ENCODE results near the gene MORF4L1.
A peak's percentile ranks its signal among the peaks of the same experiment; 100 is the strongest.
"Not testable (repeated sequence)": the region's sequence is repeated elsewhere in the genome, so short reads cannot be mapped to it uniquely, and the experiment has no call there.

MORF4L1 gene

DNA sequence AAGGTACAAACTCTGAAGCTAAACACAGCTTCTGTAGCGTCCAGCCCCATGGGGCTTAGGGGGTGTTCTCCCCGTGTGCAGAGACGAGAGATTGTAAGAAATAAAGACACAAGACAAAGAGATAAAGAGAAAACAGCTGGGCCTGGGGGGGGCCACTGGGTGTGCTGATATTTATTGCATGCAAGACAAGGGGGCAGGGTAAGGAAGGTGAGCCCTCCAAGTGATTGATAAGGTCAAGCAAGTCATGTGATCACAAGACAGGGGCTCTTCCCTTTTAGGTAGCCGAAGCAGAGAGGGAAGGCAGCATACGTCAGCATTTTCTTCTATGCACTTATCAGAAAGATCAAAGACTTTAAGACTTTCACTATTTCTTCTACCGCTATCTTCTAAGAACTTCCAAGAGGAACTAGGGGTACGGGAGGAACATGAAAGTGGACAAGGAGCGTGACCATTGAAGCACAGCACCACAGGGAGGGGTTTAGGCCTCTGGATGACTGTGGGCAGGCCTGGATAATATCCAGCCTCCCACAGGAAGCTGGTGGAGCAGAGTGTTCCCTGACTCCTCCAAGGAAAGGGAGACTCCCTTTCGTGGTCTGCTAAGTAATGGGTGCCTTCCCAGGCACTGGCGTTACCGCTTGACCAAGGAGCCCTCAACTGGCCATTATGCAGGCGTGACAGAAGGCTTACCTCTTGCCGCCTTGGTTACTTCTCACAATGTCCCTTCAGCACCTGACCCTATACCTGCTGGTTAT is 29.8 kb downstream of the MORF4L1 start:
- DNase-seq = not testable (repeated sequence)

- no peak for DNase-seq
These were observed 32.1 kb downstream of the MORF4L1 start for GRCh38 chr15:78904599-78905358.

DNA sequence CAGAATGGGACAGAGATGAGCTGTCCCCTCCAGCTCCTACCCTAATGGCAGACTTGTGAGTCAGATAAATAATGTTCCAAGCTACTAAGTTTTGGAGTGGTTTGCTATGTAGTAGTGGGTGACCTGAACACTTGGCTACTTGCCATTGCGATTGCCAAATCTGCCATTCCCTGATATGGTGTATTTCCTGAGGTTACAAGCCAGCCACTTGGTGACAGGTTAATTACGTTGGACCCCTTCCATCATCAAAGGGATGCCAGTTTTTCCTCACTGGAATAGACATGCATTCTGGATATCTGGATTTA is 33.6 kb downstream of the MORF4L1 start:
- DNase-seq = peak; percentile 94

DNA sequence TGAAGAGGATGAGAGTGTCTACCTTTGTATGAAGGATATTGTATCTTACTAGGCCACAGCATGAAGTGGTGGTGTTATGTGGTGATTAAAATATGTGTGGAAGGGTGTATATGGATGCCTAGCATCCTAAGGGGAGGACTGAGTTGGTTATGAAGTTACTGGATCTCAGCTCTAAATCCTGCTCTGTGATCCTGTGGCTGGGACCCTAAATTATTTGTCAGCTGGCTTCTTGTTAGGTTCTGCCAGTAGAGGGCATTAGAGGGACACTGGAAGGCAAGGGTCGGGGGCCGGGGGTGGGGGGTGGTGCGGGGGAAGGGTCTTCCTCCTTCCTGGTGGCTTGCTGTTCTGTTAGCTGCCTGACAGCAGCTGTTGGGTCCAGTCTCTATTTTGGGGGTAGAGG is 34.9 kb downstream of the MORF4L1 start:
- DNase-seq = no peak

DNA sequence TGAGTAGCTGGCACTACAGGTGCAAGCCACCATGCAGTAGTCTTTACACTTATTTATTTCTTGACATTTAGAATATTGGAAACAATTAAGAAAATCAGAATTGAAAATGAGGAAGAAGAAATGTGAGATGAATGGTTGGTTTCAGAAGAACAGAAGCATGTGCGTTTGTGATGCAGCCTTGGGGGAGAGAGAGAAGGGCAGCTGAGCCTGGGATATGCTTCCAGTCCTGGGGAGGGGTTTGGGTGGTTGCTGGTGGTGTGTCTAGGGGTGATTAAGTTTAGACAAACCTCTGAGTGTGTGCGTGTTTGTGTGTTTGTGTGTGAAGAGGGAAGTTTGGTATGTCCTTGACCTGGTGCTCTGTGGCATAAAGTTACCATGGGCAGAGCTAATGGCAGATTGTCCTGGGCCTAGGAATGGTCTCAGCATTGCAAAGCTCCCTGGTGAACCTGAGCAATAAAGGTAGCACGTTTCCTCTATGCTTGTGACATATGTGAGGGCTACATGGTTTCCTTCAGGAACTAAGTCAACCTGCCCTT is 36.5 kb downstream of the MORF4L1 start:
- no peak for DNase-seq

DNA sequence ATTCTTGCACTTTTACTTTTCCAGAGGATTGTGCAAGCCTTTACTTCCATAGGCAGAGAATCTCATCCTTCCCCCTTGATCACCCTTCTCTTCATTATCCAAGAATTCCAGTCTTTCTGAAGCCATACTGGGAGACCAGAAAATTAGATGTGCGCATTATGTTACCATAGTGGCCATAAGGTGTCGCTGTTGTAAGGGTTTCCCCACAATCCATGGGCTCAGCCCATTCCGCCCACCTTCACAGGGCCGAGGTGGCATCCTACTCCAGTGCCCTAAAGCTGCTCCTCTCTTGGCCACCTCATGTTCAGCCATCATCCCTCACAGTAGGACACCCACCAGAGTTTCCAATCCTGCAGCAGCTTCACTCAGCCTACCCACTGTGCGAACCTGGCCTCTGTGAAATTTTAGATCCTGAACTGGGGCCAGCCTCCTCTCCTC is 37.1 kb downstream of the MORF4L1 start:
- peak; percentile 47 for DNase-seq

- DNase-seq = no peak
These were observed 37.6 kb downstream of the MORF4L1 start for GRCh38 chr15:78910271-78910670.

DNA sequence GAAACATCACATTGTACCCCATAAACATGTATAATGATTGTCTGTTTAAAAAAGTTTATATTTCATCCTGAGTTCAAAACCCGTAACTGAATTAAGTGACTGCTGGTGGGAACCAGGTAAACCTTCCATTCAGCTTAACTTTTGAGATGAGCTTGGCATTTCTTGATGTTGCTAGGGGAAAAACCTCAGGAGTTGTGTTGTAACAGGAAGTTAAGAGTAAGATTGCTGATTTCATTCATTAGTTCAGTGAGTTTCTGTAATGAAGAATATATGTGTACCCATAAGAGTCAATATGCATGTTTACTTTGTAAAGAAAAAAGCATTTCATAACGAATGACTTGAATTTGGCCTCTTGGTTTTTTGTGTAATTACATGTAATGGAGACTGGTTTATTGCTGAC is 39.6 kb downstream of the MORF4L1 start:
- no peak for DNase-seq

GRCh38 chr15:78913012-78913411 is 40.3 kb downstream of the MORF4L1 start:
- no peak for DNase-seq

GRCh38 chr15:78914027-78914764 is 41.5 kb downstream of the MORF4L1 start:
- DNase-seq = no peak

DNA sequence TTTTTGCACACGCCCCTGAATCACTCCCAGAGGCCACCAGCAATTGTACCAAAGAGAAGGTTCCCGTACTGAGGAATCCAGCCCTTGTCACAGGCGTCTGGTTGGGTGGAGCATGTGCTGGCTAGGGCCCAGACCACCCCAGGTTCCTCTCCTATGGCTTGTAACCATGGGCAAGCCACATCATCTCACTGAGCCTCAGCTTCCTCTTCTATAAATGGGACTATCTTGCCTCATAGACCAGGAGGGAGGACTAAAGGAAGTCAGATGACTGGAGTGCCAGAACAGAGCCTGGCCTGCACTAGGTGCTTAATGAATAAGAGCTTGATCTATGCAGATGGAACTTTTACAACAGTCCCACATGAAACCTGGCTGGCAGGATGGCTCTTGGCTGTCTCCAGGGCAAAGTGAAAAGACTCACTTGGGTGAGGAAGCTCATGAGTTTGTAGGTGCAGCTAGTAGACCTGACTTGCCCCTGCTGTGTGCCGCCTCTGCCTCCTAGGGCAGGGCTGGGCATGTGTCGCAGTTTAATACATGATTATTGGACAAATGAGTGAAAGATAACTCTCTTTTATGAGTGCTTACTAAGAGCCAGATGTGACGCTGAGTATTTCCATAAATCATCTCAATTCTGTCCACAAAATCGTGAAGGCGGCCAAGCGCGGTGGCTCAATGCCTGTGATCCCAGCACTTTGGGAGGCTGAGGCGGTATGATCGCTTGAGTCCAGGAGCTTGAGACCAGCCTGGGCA is 42.8 kb downstream of the MORF4L1 start:
- DNase-seq = peak; percentile 36

DNA sequence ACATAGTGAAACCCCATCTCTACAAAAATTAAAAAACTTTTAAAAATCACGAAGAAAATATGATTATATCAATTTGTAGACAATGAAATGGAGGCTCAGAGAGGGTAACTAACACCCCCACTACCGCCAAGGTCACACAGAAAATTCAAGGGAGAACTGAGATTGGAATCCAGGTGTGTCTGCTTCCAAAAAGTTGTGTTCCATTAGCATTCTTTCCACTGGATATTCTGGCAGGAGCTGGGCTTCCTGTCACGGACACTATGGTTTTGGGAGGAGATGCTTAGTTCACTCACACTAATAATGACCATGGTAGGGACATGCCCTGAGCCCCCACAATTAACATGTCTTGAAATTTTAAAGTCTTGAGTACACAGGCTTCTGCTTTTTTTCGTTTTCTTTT is 43.4 kb downstream of the MORF4L1 start:
- no peak for DNase-seq

GRCh38 chr15:78917888-78918287 is 45.2 kb downstream of the MORF4L1 start:
- DNase-seq = no peak

- no peak for DNase-seq
These were observed 48.8 kb downstream of the MORF4L1 start for GRCh38 chr15:78921517-78921916.

- DNase-seq = no peak
These were observed 49.2 kb downstream of the MORF4L1 start for GRCh38 chr15:78921940-78922339.

- no peak for DNase-seq
These were observed 49.8 kb downstream of the MORF4L1 start for GRCh38 chr15:78922527-78922926.

- no peak for DNase-seq
These were observed 50.3 kb downstream of the MORF4L1 start for GRCh38 chr15:78923015-78923414.

- no peak for DNase-seq
These were observed 51.0 kb downstream of the MORF4L1 start for GRCh38 chr15:78923480-78924360.

DNA sequence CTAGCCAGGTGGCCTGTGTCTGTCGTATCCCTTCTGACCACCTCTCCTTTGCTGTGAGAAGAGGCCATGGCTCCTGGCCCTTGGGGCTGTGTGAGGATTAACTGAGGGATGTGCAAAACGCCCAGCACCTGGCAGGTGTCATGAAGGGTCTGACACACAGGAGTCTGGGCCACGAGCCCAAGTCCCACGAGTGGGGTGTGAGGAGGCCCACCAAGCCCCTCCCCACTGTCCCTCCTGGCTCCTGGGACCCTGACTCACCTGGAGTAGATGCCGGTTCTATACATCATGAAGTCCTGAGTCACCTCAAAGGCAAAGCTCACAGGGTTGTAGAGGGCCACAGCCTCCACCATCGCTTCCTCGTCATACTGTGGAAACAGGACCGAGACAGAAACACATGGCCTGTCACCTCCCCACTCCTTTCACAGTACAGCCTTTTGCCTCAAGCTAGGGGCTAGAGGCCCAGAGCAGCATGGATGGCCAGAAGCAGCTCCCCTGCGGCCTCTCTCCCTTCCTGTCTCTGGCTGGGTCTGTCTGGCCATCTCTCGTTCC is 52.5 kb downstream of the MORF4L1 start:
- no peak for DNase-seq

- DNase-seq = no peak
These were observed 53.5 kb downstream of the MORF4L1 start for GRCh38 chr15:78925956-78926743.

All from fibroblast of skin of right biceps (primary cell).